NCI-H774 (cell line): Measurements from ENCODE around the gene TMEM179.

Experiments used
- DNase-seq: peaks from one replicate; lab custom pipeline; 2025; lab: John Stamatoyannopoulos, UW

The TMEM179 gene

GRCh38 chr14:104544362-104544961 lies 60.1 kb downstream of the TMEM179 start:
- DNase-seq = no peak

- no peak for DNase-seq
These were observed 61.4 kb downstream of the TMEM179 start for GRCh38 chr14:104542871-104543830.

GRCh38 chr14:104541905-104542465 lies 62.6 kb downstream of the TMEM179 start:
- DNase-seq = no peak
